Sciatic nerve (tissue), 2 donors: ENCODE measurements around the gene B4GALT4. TPM values are rescaled to one million over a fixed set of nuclear protein-coding genes. Genes with fewer than 3 reads are reported as not detected.
"Not testable (repeated sequence)": the region's sequence is repeated elsewhere in the genome, so short reads cannot be mapped to it uniquely, and the experiment has no call there.

Experiments used
- ATAC-seq: fragments of 200-7000 bp; cut with Tn5 transposase; one replicate; pipeline ENCODE4 v1.9.1; 2020; ENCODE audit warnings: mild to moderate bottlenecking, moderate library complexity
- DNase-seq: peaks from one replicate; pipeline ENCODE4 v3.0.0-alpha.2; 2020; ENCODE audit warnings: low spot score
- intact Hi-C: fragments of 100-400 bp; cut with DNase I; formaldehyde crosslinking; loops from one replicate; pipeline ENCODE4 v1.14.2; 2022
- total RNA-seq: library from RNA; stranded (reverse); fragmentation: NEBNext Ultra II Directional; extraction: Animal tissue kit (Norgen Biotek cat#: 25700); gene quantifications from one replicate; pipeline ENCODE4 v1.2.1, GENCODE V29; 2021
- donor health status: DM: no; HTN: no; CAD: no.
- donor health status: DM: no; HTN: no; CAD: no.

B4GALT4 gene
- total RNA-seq, 1 donor from 2014 or later, result 26.7 TPM

DNA sequence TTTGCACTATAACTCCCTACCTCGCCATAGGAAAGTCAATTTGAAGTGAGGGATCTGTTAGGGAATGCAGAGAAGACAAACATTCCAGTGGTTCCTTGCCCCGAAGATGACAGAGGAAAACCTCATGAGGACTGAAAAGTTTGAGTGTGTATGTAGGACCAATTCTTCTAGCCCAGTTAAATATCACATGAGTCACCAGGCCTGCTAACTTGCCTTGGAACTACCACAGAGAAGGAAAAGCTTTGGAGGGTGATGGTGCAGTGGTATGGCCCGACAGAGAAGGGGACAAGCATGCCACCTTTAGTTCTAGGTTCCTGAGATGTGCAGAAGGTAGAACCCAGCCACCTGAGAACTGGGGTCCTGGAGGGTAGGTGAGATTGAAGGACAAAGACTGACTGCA is 69.9 kb downstream of the B4GALT4 start:
- ATAC-seq, result no peak
- no peak for DNase-seq
- intact Hi-C loops, result no loop called here

DNA sequence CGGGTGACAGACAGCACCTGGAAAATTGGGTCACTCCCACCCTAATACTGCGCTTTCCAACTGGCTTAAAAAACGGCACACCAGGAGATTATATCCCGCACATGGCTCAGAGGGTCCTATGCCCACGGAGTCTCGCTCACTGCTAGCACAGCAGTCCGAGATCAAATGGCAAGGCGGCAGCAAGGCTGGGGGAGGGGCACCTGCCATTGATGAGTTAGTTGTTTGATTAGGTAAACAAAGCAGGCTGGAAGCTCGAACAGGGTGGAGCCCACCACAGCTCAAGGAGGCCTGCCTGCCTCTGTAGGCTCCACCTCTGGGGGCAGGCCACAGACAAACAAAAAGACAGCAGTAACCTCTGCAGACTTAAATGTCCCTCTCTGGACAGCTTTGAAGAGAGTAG is 75.9 kb downstream of the B4GALT4 start:
- ATAC-seq, intact Hi-C loops, DNase-seq: not testable (repeated sequence)

Other genes starting within 250 kb of the B4GALT4 start
- gene IGSF11, start 206.0 kb downstream of the B4GALT4 start, total RNA-seq, result 19.8 TPM
- not detected for gene TEX55, start 94.7 kb downstream of the B4GALT4 start, total RNA-seq
- 0.98 TPM for gene UPK1B, start 67.3 kb downstream of the B4GALT4 start, total RNA-seq
- 85.6 TPM for gene ARHGAP31, start 53.5 kb upstream of the B4GALT4 start, total RNA-seq
- gene TMEM39A, start 222.7 kb upstream of the B4GALT4 start, total RNA-seq, result 48.2 TPM
- gene POGLUT1, start 228.1 kb upstream of the B4GALT4 start, total RNA-seq, result 19.0 TPM